ENCODE results near the gene GRIN1.

- TF ChIP-seq CTCF (conservative IDR thresholded peaks at IDR 0.05 in 1 of 2, IDR thresholded peaks at IDR 0.05 in 1 of 2; ENCODE audit: extremely low read depth in 1 of 2, insufficient read depth in 1 of 2, low read depth in 1 of 2, low read length in 2 of 2) (no peak), EZH2 (IDR thresholded peaks at IDR 0.05; ENCODE audit: borderline replicate concordance, low read length) (no peak)
Measured at GRCh38 chr9:137191691-137192447, 52.9 kb downstream of the GRIN1 start.

Measured in mammary epithelial cell (primary cell).